ENCODE data around the gene SLC4A11.

Gene SLC4A11

DNA sequence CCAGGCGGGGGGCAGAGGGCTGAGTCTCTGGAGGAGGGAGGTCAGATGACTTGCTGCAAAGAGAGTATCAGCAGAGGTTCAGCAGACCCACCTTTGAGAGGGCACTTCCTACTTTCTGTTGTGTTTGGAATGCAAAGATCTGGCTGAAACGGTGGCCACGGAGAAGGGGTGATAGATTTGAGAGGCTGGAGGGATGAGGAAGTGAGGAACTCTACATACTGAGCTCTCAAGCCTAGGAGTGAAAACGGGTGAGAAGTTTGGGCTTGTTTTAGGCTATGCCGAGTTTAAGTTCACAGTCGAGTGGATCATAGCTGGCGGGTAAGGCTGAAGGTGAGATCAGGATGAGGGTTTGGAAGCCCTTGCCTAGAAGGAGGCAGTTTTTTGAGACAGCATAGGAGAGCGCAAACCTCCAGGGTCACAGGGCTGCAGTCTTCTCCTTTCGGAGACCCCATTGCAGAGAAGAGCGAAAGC lies 30.2 kb downstream of the SLC4A11 start:
- peak overlapping the region; percentile 89 for H3K27ac ChIP-seq

DNA sequence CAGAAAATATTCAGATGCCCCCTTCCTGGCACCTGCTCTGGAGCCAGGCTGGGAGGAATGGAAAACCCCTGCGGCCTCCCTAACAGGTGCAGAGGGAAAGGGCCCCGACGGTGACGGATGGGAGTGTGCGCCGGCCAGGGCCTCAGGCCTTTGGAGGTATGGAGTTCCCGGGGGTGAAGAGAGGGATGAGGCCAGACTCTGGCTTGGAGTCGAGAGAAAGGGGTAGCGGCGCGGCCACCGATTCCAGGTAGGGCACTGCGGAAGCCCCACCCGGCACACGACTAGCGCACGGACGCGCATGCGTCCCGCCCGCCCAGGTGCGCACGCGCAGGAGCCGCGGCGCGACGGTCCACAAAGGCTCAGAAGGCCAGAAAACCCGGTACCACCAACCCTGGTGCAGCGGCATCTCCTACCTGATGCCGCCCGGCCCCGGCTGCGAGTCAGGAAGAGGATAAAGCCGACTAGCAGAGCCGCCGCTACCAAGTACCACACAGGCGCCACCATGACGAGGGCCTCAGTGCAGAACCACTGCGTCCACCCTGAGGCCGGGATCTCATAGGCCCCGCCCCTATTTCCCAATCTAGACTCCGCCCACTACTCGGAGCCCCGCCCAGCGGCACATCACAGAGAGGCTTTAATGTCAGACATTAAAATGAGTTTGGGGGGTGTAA lies 34.7 kb downstream of the SLC4A11 start, which contains the start of gene DDRGK1:
Gene DDRGK1, minus strand, starts transcription at position 559 of the 671 bp plus-strand sequence. Its CDS starts 55 bp downstream, at position 504.
- peak within 1 kb of the TSS; percentile 95 for H3K27ac ChIP-seq
- TF ChIP-seq, protein P1, sequence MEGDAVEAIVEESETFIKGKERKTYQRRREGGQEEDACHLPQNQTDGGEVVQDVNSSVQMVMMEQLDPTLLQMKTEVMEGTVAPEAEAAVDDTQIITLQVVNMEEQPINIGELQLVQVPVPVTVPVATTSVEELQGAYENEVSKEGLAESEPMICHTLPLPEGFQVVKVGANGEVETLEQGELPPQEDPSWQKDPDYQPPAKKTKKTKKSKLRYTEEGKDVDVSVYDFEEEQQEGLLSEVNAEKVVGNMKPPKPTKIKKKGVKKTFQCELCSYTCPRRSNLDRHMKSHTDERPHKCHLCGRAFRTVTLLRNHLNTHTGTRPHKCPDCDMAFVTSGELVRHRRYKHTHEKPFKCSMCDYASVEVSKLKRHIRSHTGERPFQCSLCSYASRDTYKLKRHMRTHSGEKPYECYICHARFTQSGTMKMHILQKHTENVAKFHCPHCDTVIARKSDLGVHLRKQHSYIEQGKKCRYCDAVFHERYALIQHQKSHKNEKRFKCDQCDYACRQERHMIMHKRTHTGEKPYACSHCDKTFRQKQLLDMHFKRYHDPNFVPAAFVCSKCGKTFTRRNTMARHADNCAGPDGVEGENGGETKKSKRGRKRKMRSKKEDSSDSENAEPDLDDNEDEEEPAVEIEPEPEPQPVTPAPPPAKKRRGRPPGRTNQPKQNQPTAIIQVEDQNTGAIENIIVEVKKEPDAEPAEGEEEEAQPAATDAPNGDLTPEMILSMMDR (conservative IDR thresholded peaks at IDR 0.05): no peak

More for the DNA sequence above, 30.2 kb downstream of the SLC4A11 start:
- TF ChIP-seq, protein P1 (conservative IDR thresholded peaks at IDR 0.05): no peak

DNA sequence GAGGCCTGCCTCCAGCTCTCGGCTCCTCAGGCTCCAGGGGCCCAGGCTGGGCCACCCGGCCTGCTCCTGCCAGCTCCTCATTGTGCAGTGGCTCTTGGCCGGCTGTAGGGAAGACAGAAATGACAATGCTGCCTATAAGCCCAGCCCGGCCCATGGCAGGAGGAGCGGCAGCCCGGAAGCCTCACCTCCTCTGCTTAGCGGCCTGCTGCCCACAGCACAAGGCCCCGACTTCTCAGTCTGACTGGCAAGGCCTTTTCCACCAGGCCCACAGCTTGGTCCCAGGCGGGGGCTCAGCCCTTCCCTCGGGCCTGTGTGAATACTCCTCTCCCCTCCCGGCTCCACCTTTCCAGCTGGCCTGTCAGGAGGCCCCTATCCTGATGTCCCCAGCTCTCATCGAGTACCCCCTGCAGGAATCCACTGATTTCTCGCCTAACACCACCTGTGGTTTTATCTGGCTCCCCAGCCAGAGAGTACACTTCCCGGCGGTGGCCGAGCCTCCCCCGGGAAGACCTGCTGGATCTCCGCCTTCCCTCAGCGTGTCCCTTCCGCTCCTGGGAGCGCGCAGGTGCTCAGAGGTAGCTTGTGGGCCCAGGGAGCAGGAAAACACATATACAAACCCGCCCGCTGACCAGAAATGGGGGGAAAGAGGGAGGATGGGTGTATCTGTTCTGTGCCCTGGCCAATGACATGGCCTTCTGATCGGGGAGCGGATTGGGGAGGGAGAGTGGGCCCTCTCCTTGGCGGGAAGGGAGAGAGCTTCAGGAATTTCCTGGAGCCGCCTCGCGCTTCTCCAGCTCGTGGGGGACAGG lies 35.5 kb downstream of the SLC4A11 start:
- H3K27ac ChIP-seq: peak overlapping the region; percentile 95
- TF ChIP-seq, protein P1 (conservative IDR thresholded peaks at IDR 0.05): no peak

DNA sequence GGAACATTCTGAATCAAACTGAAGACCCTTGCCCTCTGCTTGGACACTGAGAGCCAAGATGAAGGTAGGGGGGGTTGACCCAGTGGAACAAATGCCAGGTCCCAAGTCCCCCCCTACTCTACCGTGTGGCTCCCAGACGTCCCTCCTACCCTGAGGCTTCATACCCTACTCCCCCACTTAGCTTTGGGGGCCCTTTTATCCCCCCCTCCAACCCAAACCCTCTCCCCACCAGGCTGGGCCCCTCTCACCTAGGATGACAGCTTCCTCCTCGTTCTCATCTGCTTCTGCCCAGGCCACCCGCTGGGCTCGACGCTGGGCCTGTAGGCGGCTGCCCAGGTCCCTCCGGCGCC lies 36.0 kb downstream of the SLC4A11 start:
- TF ChIP-seq, protein P1 (conservative IDR thresholded peaks at IDR 0.05): no peak
- H3K27ac ChIP-seq: peak overlapping the region; percentile 95

- no peak overlapping the region for H3K27ac ChIP-seq
- TF ChIP-seq, protein P1 (conservative IDR thresholded peaks at IDR 0.05): no peak
Observed at GRCh38 chr20:3199976-3200755, 38.8 kb downstream of the SLC4A11 start.

- TF ChIP-seq, protein P1 (conservative IDR thresholded peaks at IDR 0.05): no peak
- H3K27ac ChIP-seq: no peak overlapping the region
Observed at GRCh38 chr20:3199206-3199605, 39.8 kb downstream of the SLC4A11 start.

Measured in VCaP (cell line).